Tibial nerve (tissue), 3 donors: Measurements from ENCODE around the gene SH2D3A.

ENCODE experiments used
- CTCF ChIP-seq, 5 experiments: fragments of 200-600 bp in 3 of 5; fragments of 450-650 bp in 2 of 5; sonication (generic) in 3 of 5; IDR thresholded peaks; one replicate each; pipeline ENCODE4 v1.5.1; 2016 to 2019; ENCODE audit warnings: antibody characterized with exemption in 5 of 5, mild to moderate bottlenecking in 3 of 5, moderate library complexity in 2 of 5
- POLR2A ChIP-seq, 2 donors: fragments of 450-650 bp; IDR thresholded peaks; one replicate each; pipeline ENCODE4 v1.6.1; 2017; ENCODE audit warnings: antibody characterized with exemption in 2 of 2, mild to moderate bottlenecking in 2 of 2, moderate library complexity in 2 of 2

DNA sequence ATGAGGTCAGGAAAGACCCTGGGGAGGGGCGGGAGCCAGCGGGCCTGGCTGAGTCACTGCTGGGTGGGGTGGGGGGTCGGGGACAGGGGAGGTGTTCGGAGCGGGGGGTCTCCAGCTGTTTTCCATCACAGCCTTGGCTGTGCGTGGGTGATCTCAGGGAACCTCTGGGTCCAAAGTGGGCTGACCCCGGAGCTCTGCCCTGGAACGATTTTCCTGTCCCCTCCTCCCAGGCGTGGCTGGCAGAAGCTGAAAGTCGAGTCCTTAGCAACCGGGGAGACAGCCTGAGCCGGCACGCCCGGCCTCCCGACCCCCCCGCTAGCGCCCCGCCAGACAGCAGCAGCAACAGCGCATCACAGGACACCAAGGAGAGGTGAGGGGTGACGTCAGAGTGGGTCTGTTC lies 17.2 kb downstream of the SH2D3A start:
- TF ChIP-seq CTCF (IDR thresholded peaks at IDR 0.05), result no peak
- no peak for TF ChIP-seq POLR2A (IDR thresholded peaks at IDR 0.05)
